GM19438 (cell line): ENCODE results near the gene RALGAPA2.

ENCODE experiments used
- ATAC-seq: cut with Tn5 transposase; IDR thresholded peaks from one replicate; pipeline ENCODE4 v1.9.1; 2021; ENCODE audit warnings: low read depth; ENCODE audit not compliant: unreplicated experiment

Gene RALGAPA2

GRCh38 chr20:20446425-20447015 lies 265.9 kb downstream of the RALGAPA2 start:
- ATAC-seq = no peak

DNA sequence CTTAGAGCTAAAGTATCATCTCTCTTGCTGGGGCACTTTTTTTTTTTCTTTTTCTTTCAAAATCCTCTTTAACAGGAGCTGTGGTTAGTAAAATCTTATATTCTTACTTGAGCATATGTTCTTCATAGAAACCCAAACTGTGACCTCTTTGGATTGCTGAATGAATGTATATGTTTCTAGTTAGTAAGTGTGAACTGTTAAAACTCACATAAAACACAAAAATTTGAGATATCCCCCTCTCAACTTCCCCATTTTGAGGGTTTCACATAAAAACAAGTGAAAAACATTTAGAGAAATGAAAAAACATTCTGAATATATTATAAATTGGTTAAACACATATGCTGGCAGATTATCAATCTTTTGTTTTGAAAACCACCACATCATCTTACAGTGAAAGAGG lies 266.4 kb downstream of the RALGAPA2 start:
- ATAC-seq = no peak

GRCh38 chr20:20443504-20443903 lies 268.9 kb downstream of the RALGAPA2 start:
- ATAC-seq = no peak

- no peak for ATAC-seq
These were observed 270.0 kb downstream of the RALGAPA2 start for GRCh38 chr20:20442466-20442865.

DNA sequence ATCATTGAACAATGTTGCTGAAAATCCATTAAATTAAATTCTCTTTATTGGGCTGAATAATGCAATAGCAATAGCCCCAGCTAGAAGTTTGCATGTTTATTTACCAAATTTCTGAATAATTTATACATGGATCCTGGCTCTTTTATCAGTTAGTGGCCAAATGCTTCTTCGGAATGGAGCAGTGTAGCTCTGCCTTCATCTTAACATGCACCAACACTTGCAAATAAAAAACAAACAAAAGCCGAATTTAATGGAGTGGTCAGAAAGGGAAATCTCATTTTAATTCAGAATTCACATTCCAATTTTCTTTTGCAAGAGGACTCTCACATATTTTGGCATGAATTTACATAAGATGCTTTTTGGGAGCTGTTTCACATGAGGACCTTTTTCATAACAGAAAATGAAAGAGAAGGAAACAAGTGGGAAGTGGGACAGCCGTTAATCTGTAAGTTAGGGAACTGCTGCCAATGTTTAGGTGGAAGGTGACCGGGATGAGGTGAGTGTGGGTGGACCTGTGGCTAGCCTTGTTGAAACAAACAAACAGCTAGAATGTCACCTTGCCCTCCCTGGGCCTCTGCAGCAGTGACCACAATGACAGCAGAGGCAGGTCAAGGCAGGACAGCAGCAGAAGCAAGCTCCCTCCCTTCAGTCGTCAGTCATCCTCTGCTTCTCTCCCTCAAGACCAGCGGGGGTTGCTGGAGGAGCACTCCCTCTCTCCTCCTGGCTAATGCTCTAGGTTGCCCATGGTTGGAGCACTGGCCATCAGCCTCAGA lies 271.4 kb downstream of the RALGAPA2 start:
- no peak for ATAC-seq

DNA sequence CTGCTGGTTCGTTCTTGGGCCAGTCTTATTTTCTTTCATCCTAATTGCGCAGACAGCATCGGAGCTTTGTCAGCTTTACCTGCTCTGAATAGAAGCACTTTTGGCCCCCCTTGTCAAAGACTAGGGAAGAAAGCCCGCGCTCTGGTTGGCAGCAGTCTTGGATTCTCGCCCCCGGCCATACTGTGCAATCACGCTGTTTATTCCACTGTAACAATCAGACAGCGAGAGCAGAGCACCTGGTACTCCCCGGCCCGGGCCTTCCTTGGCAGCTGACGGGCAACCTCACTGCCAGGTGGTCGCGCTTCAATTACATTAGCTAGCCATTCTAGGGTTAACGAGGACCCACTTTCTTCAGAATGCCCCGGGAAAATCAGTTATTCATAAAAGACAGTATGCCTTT lies 272.0 kb downstream of the RALGAPA2 start:
- no peak for ATAC-seq

GRCh38 chr20:20439602-20440190 lies 272.7 kb downstream of the RALGAPA2 start:
- no peak for ATAC-seq

- ATAC-seq = no peak
These were observed 275.1 kb downstream of the RALGAPA2 start for GRCh38 chr20:20437314-20437713.

- no peak for ATAC-seq
These were observed 275.8 kb downstream of the RALGAPA2 start for GRCh38 chr20:20436689-20437088.

DNA sequence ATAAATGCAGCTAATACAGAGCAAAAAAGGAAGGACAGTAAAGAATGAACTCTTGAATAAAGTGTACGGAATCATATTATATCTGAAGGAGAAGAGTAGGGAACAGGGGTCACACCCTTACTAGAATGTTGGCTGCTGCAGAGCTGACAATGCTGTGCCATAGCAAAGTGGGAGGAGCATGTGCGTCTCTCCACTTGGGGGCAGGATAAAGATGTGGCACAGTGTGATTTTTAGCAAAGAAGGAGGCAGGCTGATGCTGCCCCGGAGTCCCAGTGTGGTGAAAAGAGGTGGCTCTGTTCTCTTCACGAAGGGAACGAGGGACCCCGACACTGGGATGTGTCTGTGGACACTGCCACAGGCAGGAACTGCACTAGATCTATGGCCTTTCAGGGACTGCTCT lies 277.0 kb downstream of the RALGAPA2 start:
- ATAC-seq = no peak

- ATAC-seq = no peak
These were observed 279.7 kb downstream of the RALGAPA2 start for GRCh38 chr20:20432618-20433286.

DNA sequence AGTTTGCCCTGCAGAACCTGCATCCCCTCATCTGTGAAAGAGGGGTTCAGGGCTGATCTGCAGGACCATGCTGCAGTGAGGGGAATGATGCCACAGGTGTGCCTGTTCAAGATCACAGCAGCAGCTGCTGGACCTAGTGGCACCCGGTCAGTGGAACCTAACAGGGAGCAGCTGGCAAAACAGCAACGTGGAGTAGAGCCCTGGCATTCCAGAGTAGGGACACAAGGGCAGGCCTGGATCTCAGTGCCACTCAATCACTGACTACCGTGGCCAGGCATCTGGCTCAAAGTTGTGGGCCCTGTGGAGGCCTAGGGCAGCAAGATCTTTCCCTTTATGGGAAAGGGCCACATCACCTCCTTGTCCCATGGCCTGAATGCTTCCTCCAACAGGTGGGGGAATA lies 282.4 kb downstream of the RALGAPA2 start:
- no peak for ATAC-seq

- ATAC-seq = no peak
These were observed 284.4 kb downstream of the RALGAPA2 start for GRCh38 chr20:20428067-20428466.

DNA sequence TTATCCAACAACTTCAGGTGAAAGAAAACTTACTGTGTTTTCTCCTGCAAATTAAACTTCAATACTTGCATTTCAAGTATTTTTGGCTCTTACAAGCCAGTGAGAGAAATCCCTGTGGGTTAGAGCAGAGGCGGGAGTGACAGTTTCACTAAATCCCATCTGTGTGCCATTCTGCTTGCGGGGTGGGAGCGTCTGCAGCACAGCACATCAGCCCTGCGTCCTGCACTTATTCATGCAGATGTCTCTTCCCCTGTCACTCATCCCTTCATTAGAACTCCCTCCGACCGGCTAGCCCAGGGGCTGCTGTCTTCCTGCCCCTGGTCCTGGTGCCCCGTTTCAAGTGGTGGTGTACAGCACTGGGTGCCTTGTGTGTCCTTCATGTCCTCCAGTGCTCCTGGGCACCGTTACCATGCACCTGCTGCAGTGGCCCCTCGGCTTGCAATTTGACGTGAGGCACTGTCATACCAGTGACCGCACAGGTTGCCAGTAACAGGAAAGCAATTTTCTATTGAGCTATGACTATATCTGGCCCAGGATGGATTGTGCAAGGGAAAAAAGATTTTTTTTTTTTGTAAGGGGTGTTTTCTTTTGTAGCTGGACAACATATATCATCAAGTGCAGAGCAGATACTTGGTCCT lies 285.1 kb downstream of the RALGAPA2 start:
- ATAC-seq = no peak

DNA sequence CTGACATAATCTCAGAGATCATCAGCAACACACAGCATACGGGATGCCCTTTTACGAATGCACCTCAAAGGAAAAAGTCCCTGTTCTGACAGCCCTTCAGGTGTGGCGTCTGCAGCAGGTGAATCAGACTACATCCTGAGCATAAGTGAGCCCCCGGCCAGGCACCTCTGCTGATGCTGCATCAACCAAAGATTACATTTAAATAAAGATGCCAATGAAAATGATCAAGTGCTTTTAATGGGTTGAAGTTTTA lies 285.9 kb downstream of the RALGAPA2 start:
- ATAC-seq = no peak

DNA sequence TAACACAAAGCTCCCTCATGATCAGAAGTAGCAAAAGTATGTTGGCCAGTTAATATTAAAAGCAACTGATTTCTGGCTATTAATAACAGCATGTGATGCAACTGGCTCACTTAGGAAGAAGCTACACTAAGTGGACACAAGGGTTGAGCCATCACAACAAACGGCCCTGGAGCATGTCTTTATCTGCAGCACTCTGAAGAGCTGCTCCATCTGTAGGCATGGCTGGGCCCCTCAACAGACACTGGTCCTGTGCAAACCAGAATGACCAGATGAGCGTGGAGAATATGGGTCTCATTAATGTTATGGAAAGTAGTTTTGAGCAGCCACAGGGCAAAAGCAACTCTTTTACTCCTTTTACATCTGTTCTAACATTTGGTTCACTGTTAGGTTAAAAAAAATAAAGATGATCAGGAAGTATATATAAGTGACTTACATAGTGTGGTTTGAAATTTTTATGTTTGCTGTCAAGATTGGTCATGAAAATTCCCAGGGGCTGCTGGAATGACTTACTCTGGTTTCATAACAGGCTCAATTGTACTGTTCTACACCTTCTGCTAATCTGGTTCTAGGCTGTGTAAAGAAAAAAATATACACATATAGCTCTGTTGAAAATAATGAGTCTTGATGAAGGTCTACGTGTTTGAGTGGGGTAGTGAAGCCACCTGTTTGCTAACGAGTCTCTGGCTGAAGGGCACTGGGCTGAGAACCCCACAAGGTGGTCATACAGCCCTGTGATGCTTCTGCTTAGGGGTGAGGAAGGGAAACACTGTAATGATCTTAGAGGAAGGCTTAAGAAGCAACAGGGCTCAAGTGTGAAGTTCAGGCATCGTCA lies 286.4 kb downstream of the RALGAPA2 start:
- no peak for ATAC-seq

DNA sequence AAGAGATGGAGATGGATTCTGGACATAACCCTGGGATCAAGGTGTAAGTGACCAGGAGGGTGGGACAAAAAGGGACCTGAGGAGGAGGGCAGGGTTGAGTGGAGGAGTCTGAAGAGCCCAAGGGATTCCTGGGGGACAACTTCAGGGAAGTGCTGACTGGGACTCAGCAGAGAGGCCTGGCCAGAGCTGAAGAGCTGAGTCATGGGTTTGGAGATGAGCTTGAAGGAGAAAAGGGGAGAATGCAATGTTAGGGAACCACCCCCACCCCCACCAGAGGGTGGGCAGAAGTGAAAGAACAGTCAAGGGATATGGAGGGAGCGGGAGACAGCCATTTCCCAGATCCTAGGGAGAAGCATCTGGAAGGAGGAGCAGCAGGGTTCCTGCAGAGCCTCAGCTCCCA lies 289.3 kb downstream of the RALGAPA2 start:
- no peak for ATAC-seq

- ATAC-seq = no peak
These were observed 294.4 kb downstream of the RALGAPA2 start for GRCh38 chr20:20417876-20418676.

- ATAC-seq = no peak
These were observed 297.1 kb downstream of the RALGAPA2 start for GRCh38 chr20:20415321-20415720.
